K562 (cell line): ENCODE data around the gene FBP2. TPM values are rescaled to one million over a fixed set of nuclear protein-coding genes. Genes with fewer than 3 reads are reported as not detected.

Experiments
- ETV5 ChIP-seq: sonication (generic); formaldehyde crosslinking; IDR thresholded peaks from 2 replicates; pipeline ENCODE4 v1.4.0; 2020; ENCODE audit warnings: low read depth, mild to moderate bottlenecking, missing genetic modification reagents
- GATA2 ChIP-seq: sonication (generic); formaldehyde crosslinking; IDR thresholded peaks from 2 replicates; pipeline ENCODE4 v1.4.0; 2020; ENCODE audit warnings: mild to moderate bottlenecking, missing genetic modification reagents
- NR2C1 ChIP-seq, 2 experiments: fragments of 450-650 bp; IDR thresholded peaks; 2 replicates each; pipeline ENCODE4 v1.6.1; 2017; ENCODE audit warnings: mild to moderate bottlenecking in 2 of 2, antibody characterized with exemption in 1 of 2, inconsistent platforms in 1 of 2, missing compliant biosample characterization in 1 of 2, missing genetic modification characterization in 1 of 2
- PURB ChIP-seq: sonication (generic); formaldehyde crosslinking; IDR thresholded peaks from 2 replicates; pipeline ENCODE4 v1.9.0; 2021; ENCODE audit warnings: low read depth, mild to moderate bottlenecking, missing genetic modification reagents
- RAD21 ChIP-seq, 2 experiments: fragments of 250-450 bp in 1 of 2; fragments of 450-650 bp in 1 of 2; sonication (Bioruptor Pico) in 1 of 2; formaldehyde crosslinking in 1 of 2; IDR thresholded peaks in 1 of 2; conservative IDR thresholded peaks in 1 of 2; 2 replicates each; pipeline versions ENCODE4 v1.4.0 to v1.8.0; 2020 to 2022; ENCODE audit warnings: mild to moderate bottlenecking in 2 of 2, moderate library complexity in 1 of 2
- RCOR1 ChIP-seq, 2 experiments: IDR thresholded peaks; 2 replicates each; pipeline ENCODE4 v1.6.1; 2012; ENCODE audit warnings: low read depth in 2 of 2, low read length in 2 of 2, borderline replicate concordance in 1 of 2, improper control_type of control experiment in 1 of 2
- SMC3 ChIP-seq: conservative IDR thresholded peaks from 2 replicates; pipeline ENCODE4 v1.6.1; 2011; ENCODE audit warnings: low read depth, low read length, improper control_type of control experiment; ENCODE audit not compliant: insufficient read depth
- ZFX ChIP-seq: sonication (generic); formaldehyde crosslinking; IDR thresholded peaks from 2 replicates; pipeline ENCODE4 v1.8.0; 2022; ENCODE audit warnings: mild to moderate bottlenecking, missing genetic modification reagents, moderate library complexity
- ZNF184 ChIP-seq: sonication (generic); formaldehyde crosslinking; IDR thresholded peaks from 2 replicates; pipeline ENCODE4 v1.5.0; 2020; ENCODE audit warnings: missing genetic modification reagents
- ZNF3 ChIP-seq: fragments of 250-450 bp; sonication (Bioruptor Pico); IDR thresholded peaks from 2 replicates; pipeline ENCODE4 v1.5.0; 2021; ENCODE audit warnings: mild to moderate bottlenecking, moderate library complexity
- polyA plus RNA-seq, 8 experiments: library from polyadenylated mRNA; depleted of rRNA in 4 of 8; stranded (reverse) in 5 of 8; unstranded in 3 of 8; fragments of >200 nt; fragmentation: Nextera tagmentation in 2 of 8; fragmentation: Illumina TruSeq in 1 of 8; extraction: Ambion mirVana in 2 of 8; extraction: Trizol in 1 of 8; gene quantifications; 2 replicates each; pipeline versions ENCODE4 v1.2.1 to v1.2.3, GENCODE V29; 2011 to 2014; ENCODE audit warnings: inconsistent platforms in 1 of 8, missing spikeins in 1 of 8
- total RNA-seq, 7 experiments: library from RNA; depleted of rRNA in 6 of 7; stranded (reverse); fragments of >200 nt in 6 of 7; fragmentation: Illumina TruSeq in 2 of 7; extraction: Trizol in 2 of 7; gene quantifications; 2 replicates each; pipeline versions ENCODE4 v1.2.1 to v1.2.3, GENCODE V29; 2011 to 2021; ENCODE audit warnings: low replicate concordance in 1 of 7
- TF ChIP-seq, protein P1 (sequence below): fragments of 450-650 bp; IDR thresholded peaks from 2 replicates; pipeline ENCODE4 v1.6.1; 2016; ENCODE audit warnings: mild to moderate bottlenecking, moderate library complexity
- TF ChIP-seq, protein P2 (sequence below): sonication (generic); formaldehyde crosslinking; IDR thresholded peaks from 2 replicates; pipeline ENCODE4 v1.8.0; 2022; ENCODE audit warnings: missing genetic modification reagents, mild to moderate bottlenecking, borderline replicate concordance
- TF ChIP-seq, protein P3 (sequence below): fragments of 450-650 bp; IDR thresholded peaks from 2 replicates; pipeline ENCODE4 v1.6.1; 2016

FBP2 gene
- total and polyA plus RNA-seq, 9 of the 15 experiments (the other 6 are each of a cell fraction or from before 2014, with no cell fraction given) = 0.06 TPM; not detected in 7

DNA sequence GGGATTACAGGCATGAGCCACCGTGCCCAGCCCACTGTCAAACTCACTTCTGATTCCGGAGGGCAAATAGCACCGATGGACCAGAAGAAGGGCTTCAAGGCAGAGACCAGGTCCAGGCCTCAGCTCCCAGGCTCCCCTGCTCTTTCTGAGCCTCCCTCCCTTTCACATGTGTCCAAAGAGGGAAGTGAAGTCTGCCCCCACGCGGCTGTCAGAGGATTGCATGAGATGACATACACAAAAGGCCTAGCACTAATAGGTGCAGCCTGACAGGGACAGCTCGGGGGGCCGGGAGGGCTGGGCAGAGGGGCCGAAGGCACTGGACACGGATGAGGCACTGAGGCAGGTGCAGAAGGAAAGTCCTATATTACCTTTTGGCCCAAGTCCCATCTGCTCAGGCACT, 29.6 kb upstream of the FBP2 start (continued):
- TF ChIP-seq, protein P1, sequence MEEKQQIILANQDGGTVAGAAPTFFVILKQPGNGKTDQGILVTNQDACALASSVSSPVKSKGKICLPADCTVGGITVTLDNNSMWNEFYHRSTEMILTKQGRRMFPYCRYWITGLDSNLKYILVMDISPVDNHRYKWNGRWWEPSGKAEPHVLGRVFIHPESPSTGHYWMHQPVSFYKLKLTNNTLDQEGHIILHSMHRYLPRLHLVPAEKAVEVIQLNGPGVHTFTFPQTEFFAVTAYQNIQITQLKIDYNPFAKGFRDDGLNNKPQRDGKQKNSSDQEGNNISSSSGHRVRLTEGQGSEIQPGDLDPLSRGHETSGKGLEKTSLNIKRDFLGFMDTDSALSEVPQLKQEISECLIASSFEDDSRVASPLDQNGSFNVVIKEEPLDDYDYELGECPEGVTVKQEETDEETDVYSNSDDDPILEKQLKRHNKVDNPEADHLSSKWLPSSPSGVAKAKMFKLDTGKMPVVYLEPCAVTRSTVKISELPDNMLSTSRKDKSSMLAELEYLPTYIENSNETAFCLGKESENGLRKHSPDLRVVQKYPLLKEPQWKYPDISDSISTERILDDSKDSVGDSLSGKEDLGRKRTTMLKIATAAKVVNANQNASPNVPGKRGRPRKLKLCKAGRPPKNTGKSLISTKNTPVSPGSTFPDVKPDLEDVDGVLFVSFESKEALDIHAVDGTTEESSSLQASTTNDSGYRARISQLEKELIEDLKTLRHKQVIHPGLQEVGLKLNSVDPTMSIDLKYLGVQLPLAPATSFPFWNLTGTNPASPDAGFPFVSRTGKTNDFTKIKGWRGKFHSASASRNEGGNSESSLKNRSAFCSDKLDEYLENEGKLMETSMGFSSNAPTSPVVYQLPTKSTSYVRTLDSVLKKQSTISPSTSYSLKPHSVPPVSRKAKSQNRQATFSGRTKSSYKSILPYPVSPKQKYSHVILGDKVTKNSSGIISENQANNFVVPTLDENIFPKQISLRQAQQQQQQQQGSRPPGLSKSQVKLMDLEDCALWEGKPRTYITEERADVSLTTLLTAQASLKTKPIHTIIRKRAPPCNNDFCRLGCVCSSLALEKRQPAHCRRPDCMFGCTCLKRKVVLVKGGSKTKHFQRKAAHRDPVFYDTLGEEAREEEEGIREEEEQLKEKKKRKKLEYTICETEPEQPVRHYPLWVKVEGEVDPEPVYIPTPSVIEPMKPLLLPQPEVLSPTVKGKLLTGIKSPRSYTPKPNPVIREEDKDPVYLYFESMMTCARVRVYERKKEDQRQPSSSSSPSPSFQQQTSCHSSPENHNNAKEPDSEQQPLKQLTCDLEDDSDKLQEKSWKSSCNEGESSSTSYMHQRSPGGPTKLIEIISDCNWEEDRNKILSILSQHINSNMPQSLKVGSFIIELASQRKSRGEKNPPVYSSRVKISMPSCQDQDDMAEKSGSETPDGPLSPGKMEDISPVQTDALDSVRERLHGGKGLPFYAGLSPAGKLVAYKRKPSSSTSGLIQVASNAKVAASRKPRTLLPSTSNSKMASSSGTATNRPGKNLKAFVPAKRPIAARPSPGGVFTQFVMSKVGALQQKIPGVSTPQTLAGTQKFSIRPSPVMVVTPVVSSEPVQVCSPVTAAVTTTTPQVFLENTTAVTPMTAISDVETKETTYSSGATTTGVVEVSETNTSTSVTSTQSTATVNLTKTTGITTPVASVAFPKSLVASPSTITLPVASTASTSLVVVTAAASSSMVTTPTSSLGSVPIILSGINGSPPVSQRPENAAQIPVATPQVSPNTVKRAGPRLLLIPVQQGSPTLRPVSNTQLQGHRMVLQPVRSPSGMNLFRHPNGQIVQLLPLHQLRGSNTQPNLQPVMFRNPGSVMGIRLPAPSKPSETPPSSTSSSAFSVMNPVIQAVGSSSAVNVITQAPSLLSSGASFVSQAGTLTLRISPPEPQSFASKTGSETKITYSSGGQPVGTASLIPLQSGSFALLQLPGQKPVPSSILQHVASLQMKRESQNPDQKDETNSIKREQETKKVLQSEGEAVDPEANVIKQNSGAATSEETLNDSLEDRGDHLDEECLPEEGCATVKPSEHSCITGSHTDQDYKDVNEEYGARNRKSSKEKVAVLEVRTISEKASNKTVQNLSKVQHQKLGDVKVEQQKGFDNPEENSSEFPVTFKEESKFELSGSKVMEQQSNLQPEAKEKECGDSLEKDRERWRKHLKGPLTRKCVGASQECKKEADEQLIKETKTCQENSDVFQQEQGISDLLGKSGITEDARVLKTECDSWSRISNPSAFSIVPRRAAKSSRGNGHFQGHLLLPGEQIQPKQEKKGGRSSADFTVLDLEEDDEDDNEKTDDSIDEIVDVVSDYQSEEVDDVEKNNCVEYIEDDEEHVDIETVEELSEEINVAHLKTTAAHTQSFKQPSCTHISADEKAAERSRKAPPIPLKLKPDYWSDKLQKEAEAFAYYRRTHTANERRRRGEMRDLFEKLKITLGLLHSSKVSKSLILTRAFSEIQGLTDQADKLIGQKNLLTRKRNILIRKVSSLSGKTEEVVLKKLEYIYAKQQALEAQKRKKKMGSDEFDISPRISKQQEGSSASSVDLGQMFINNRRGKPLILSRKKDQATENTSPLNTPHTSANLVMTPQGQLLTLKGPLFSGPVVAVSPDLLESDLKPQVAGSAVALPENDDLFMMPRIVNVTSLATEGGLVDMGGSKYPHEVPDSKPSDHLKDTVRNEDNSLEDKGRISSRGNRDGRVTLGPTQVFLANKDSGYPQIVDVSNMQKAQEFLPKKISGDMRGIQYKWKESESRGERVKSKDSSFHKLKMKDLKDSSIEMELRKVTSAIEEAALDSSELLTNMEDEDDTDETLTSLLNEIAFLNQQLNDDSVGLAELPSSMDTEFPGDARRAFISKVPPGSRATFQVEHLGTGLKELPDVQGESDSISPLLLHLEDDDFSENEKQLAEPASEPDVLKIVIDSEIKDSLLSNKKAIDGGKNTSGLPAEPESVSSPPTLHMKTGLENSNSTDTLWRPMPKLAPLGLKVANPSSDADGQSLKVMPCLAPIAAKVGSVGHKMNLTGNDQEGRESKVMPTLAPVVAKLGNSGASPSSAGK = peak; percentile 81
- no peak for TF ChIP-seq NR2C1 (IDR thresholded peaks at IDR 0.05)
- TF ChIP-seq NR2C1 (tag; IDR thresholded peaks at IDR 0.05) = no peak
- TF ChIP-seq ZNF184 (CRISPR knock-in tag) = no peak
- TF ChIP-seq, protein P2, sequence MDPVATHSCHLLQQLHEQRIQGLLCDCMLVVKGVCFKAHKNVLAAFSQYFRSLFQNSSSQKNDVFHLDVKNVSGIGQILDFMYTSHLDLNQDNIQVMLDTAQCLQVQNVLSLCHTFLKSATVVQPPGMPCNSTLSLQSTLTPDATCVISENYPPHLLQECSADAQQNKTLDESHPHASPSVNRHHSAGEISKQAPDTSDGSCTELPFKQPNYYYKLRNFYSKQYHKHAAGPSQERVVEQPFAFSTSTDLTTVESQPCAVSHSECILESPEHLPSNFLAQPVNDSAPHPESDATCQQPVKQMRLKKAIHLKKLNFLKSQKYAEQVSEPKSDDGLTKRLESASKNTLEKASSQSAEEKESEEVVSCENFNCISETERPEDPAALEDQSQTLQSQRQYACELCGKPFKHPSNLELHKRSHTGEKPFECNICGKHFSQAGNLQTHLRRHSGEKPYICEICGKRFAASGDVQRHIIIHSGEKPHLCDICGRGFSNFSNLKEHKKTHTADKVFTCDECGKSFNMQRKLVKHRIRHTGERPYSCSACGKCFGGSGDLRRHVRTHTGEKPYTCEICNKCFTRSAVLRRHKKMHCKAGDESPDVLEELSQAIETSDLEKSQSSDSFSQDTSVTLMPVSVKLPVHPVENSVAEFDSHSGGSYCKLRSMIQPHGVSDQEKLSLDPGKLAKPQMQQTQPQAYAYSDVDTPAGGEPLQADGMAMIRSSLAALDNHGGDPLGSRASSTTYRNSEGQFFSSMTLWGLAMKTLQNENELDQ (CRISPR knock-in tag) = no peak
- TF ChIP-seq RCOR1 (IDR thresholded peaks at IDR 0.05; ENCODE audit: borderline replicate concordance in 1 of 2, low read depth in 2 of 2, low read length in 2 of 2) = 0 out of 4 replicates have a peak, but pooled peaks of 1 of the 2 experiments have one; percentile 25
- TF ChIP-seq, protein P3, sequence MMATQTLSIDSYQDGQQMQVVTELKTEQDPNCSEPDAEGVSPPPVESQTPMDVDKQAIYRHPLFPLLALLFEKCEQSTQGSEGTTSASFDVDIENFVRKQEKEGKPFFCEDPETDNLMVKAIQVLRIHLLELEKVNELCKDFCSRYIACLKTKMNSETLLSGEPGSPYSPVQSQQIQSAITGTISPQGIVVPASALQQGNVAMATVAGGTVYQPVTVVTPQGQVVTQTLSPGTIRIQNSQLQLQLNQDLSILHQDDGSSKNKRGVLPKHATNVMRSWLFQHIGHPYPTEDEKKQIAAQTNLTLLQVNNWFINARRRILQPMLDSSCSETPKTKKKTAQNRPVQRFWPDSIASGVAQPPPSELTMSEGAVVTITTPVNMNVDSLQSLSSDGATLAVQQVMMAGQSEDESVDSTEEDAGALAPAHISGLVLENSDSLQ = peak; percentile 61
- no peak for TF ChIP-seq ZNF3 (CRISPR knock-in tag)
- peak in 1 of 2 experiments; percentile 65; a peak in 2 of 4 replicates for TF ChIP-seq RAD21 (CRISPR knock-in tag; conservative IDR thresholded peaks at IDR 0.05 in 1 of 2, IDR thresholded peaks at IDR 0.05 in 1 of 2)
- TF ChIP-seq ETV5 (CRISPR knock-in tag) = 0 out of 2 replicates have a peak, but pooled peaks have one; percentile 20
- peak; percentile 58 for TF ChIP-seq SMC3
- no peak for TF ChIP-seq GATA2
- no peak for TF ChIP-seq PURB (CRISPR knock-in tag)
- TF ChIP-seq ZFX (CRISPR knock-in tag) = peak; percentile 24; the same call in 1 of the 2 replicates
